GM21515 (cell line): Measurements from ENCODE around the gene KCNK4.

ENCODE experiments used
- ATAC-seq: cut with Tn5 transposase; IDR thresholded peaks from one replicate; pipeline ENCODE4 v1.9.1; 2021; ENCODE audit not compliant: unreplicated experiment

Gene KCNK4

GRCh38 chr11:64289002-64289564 is 2.0 kb upstream of the KCNK4 start:
- ATAC-seq, result no peak

GRCh38 chr11:64290352-64291261 is 495 bp upstream of the KCNK4 start:
- ATAC-seq, result no peak

GRCh38 chr11:64291752-64292459 is 804 bp downstream of the KCNK4 start:
- no peak for ATAC-seq

- no peak for ATAC-seq
Measured at GRCh38 chr11:64292460-64293254, 1.6 kb downstream of the KCNK4 start.

- no peak for ATAC-seq
Measured at GRCh38 chr11:64294774-64295173, 3.7 kb downstream of the KCNK4 start.

- ATAC-seq, result no peak
Measured at GRCh38 chr11:64295760-64296159, 4.7 kb downstream of the KCNK4 start.

GRCh38 chr11:64296236-64296635 is 5.1 kb downstream of the KCNK4 start:
- no peak for ATAC-seq

GRCh38 chr11:64296830-64297698 is 6.0 kb downstream of the KCNK4 start:
- no peak for ATAC-seq

- no peak for ATAC-seq
Measured at GRCh38 chr11:64297699-64298358, 6.7 kb downstream of the KCNK4 start.

- ATAC-seq, result no peak
Measured at GRCh38 chr11:64298966-64299846, 8.1 kb downstream of the KCNK4 start.

GRCh38 chr11:64299847-64300648 is 8.9 kb downstream of the KCNK4 start, which contains the start of gene CATSPERZ:
CATSPERZ (plus strand) TSS chr11:64300358; CDS start chr11:64300411, 53 bp downstream.
- no peak for ATAC-seq

- no peak for ATAC-seq
Measured at GRCh38 chr11:64303109-64304031, 12.3 kb downstream of the KCNK4 start.

- no peak for ATAC-seq
Measured at GRCh38 chr11:64304032-64304315, 12.9 kb downstream of the KCNK4 start.

GRCh38 chr11:64304316-64305072 is 13.4 kb downstream of the KCNK4 start:
- ATAC-seq, result peak; percentile 31

GRCh38 chr11:64305075-64305690 is 14.1 kb downstream of the KCNK4 start, which contains the start of gene ESRRA:
ESRRA (plus strand) TSS chr11:64305524; CDS start chr11:64307180, 1,656 bp downstream.
- ATAC-seq, result peak; percentile 63
